Adrenal gland (tissue), 12 donors: ENCODE data around the gene CSF1R. TPM values are rescaled to one million over a fixed set of nuclear protein-coding genes. Genes with fewer than 3 reads are reported as not detected.

Source experiments
- DNase-seq, 7 donors: peaks; one replicate each; pipeline ENCODE4 v3.0.0-alpha.2; 2019 to 2020
- H3K27ac ChIP-seq, 5 donors: fragments of 200-600 bp; sonication (generic) in 4 of 5; 1 replicate in 3 of 5; 2 replicates in 2 of 5; pipeline versions ENCODE4 v1.5.1 to v1.8.0; 2016 to 2020; ENCODE audit warnings: mild to moderate bottlenecking in 1 of 5
- H3K27me3 ChIP-seq: fragments of 200-600 bp; 2 replicates; pipeline ENCODE4 v1.8.0; 2021
- H3K36me3 ChIP-seq, 2 donors: fragments of 200-600 bp; replicated peaks in 1 of 2; 1 replicate in 1 of 2; 2 replicates in 1 of 2; pipeline versions ENCODE4 v1.5.1 to v1.8.0; 2018 to 2022
- H3K4me1 ChIP-seq, 2 donors: fragments of 200-600 bp; replicated peaks in 1 of 2; 1 replicate in 1 of 2; 2 replicates in 1 of 2; pipeline versions ENCODE4 v1.5.1 to v1.8.0; 2018 to 2021
- H3K4me3 ChIP-seq, 4 donors: fragments of 200-600 bp; sonication (generic) in 3 of 4; one replicate each; pipeline ENCODE4 v1.5.1; 2016 to 2018
- H3K9me3 ChIP-seq, 3 donors: fragments of 200-600 bp; sonication (generic) in 1 of 3; replicated peaks in 1 of 3; 1 replicate in 2 of 3; 2 replicates in 1 of 3; pipeline versions ENCODE4 v1.5.1 to v1.8.0; 2016 to 2021
- CTCF ChIP-seq, 6 experiments: fragments of 450-650 bp in 4 of 6; fragments of 200-600 bp in 2 of 6; sonication (generic) in 1 of 6; IDR thresholded peaks; 1 replicate in 5 of 6; 2 replicates in 1 of 6; pipeline versions ENCODE4 v1.5.1 to v1.8.0; 2016 to 2021; ENCODE audit warnings: antibody characterized with exemption in 6 of 6, mild to moderate bottlenecking in 2 of 6, moderate library complexity in 1 of 6
- POLR2A ChIP-seq, 2 donors: fragments of 450-650 bp; IDR thresholded peaks; one replicate each; pipeline ENCODE4 v1.6.1; 2017; ENCODE audit warnings: antibody characterized with exemption in 2 of 2, mild to moderate bottlenecking in 2 of 2, moderate library complexity in 1 of 2
- WGBS, 4 donors: extraction: QIAGEN DNeasy Blood & Tissue Kit in 2 of 4; methylation state at CpG; one replicate each; pipeline versions ENCODE4 v1.1.5 to v1.1.7; 2013 to 2017; 5-methylcytosine and 5-hydroxymethylcytosine counted together
- intact Hi-C, 2 donors: fragments of 100-400 bp; cut with DNase I; formaldehyde crosslinking; loops; one replicate each; pipeline versions ENCODE4 v1.14.1 to v1.15.0; 2022 to 2023
- polyA plus RNA-seq, 3 donors: library from polyadenylated mRNA; stranded (reverse); fragments of 200-250 nt in 2 of 3; fragments of 350-450 nt in 1 of 3; fragmentation: Illumina TruSeq in 1 of 3; extraction: RNeasy Lipid Tissue Mini Kit (QIAGEN cat#74804) in 1 of 3; gene quantifications; one replicate each; pipeline ENCODE4 v1.2.3, GENCODE V29; 2013 to 2014
- total RNA-seq, 9 donors: library from RNA; depleted of rRNA in 4 of 9; stranded (reverse); fragments of >200 nt in 4 of 9; fragments of 120-200 nt in 1 of 9; fragmentation: NEBNext Ultra II Directional in 1 of 9; extraction: Animal tissue kit (Norgen Biotek cat#: 25700) in 1 of 9; gene quantifications; one replicate each; pipeline versions ENCODE4 v1.1.0 to v1.2.4, GENCODE V29; 2013 to 2023
- donor health status: healthy with polysubstance abuse.
- donor health status: Bipolar disorder and iron deficiency.
- donor health status: DM: yes; HTN: yes; CAD: no.
- donor health status: DM: no; HTN: no; CAD: no.
- donor health status: DM: no; HTN: no; CAD: no.
- donor health status: DM: yes; HTN: yes; CAD: no.

The CSF1R gene
- total and polyA plus RNA-seq, 12 donors: 4.6 to 165 (median 72.4) TPM

DNA sequence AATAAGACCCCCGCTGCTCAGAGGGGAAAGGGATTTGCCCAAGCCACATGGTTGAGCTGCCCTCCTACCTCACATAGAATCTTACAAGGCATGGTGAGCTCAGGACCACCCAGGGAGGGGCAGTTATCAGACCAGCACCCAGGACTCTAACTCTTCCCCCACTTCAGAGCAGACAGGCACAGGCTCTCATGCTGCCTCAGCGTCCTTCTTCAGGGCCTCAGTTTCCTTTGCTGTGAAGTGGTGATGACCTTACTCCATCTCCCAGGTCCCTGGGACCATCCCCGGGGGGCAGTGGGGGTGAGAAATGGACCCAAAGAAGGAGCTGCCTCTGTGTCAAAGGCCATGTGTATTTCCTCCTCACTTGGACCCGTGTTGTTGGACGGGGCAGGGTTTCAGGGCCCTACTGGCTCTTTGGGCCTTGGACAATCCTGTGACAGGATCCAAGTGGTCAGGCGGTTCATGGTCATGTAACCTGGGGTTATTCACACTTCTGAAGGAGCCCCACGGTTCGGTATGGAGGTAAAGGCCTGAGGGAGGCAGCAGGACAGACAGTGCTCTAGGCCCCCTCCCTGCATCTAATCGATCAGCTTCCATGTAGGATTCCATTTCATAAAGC is 31.7 kb upstream of the CSF1R start:
- no peak overlapping the region for H3K27ac ChIP-seq
- H3K4me1 ChIP-seq: peaks cover 0 to 5% of the 10 kb centered on the region in 2 donors
- peak in 6 of 7 donors; percentile 5 to 44 (median 10) for DNase-seq
- intact Hi-C loops: no loop called here
- TF ChIP-seq CTCF (IDR thresholded peaks at IDR 0.05): no peak
- H3K9me3 ChIP-seq: no peaks in the 10 kb centered on the region
- 75 to 89% (median 82%) methylated on average over 8 to 9 of the region's 9 CpGs for WGBS, 4 donors
- no peak overlapping the region for H3K4me3 ChIP-seq
- H3K27me3 ChIP-seq: no peaks in the 10 kb centered on the region
- H3K36me3 ChIP-seq: peaks cover 0 to 3% of the 10 kb centered on the region in 2 donors

GRCh38 chr5:150116667-150117400 is 30.5 kb upstream of the CSF1R start:
- Histone ChIP-seq H3K4me3 (no peak overlapping the region), H3K36me3 (no peaks in the 10 kb centered on the region), H3K27ac (no peak overlapping the region), H3K4me1 (peaks cover 0 to 15% of the 10 kb centered on the region in 2 donors), H3K27me3 (no peaks in the 10 kb centered on the region), H3K9me3 (no peaks in the 10 kb centered on the region)
- peak in 6 of 7 donors; percentile 4 to 48 (median 14) for DNase-seq
- no peak for TF ChIP-seq CTCF (IDR thresholded peaks at IDR 0.05)
- TF ChIP-seq POLR2A (IDR thresholded peaks at IDR 0.05): no peak
- intact Hi-C loops: no loop called here
- 87 to 94% (median 89%) methylated on average over 5 to 10 of the region's 10 CpGs for WGBS, 4 donors

GRCh38 chr5:150114773-150115408 is 28.5 kb upstream of the CSF1R start:
- peak in 4 of 7 donors; percentile 7 to 44 (median 10) for DNase-seq
- intact Hi-C loops: no loop called here
- Histone ChIP-seq H3K36me3 (no peaks in the 10 kb centered on the region), H3K27me3 (no peaks in the 10 kb centered on the region), H3K4me1 (peaks cover 0 to 15% of the 10 kb centered on the region in 2 donors), H3K4me3 (no peak overlapping the region), H3K9me3 (no peaks in the 10 kb centered on the region), H3K27ac (no peak overlapping the region)
- 74 to 83% (median 77%) methylated on average over 8 of the region's 8 CpGs for WGBS, 4 donors
- TF ChIP-seq CTCF (IDR thresholded peaks at IDR 0.05) (no peak), POLR2A (IDR thresholded peaks at IDR 0.05) (no peak)

- no peak overlapping the region for H3K4me3 ChIP-seq
- peaks cover 0 to 15% of the 10 kb centered on the region in 2 donors for H3K4me1 ChIP-seq
- intact Hi-C loops: no loop called here
- DNase-seq: peak in 2 of 7 donors; percentile 12 to 42
- H3K27me3 ChIP-seq: no peaks in the 10 kb centered on the region
- H3K36me3 ChIP-seq: no peaks in the 10 kb centered on the region
- WGBS, 4 donors: 84 to 93% (median 91%) methylated on average over 11 to 12 of the region's 12 CpGs
- peak overlapping the region in 1 of 5 donors; percentile 6 for H3K27ac ChIP-seq
- TF ChIP-seq CTCF (IDR thresholded peaks at IDR 0.05) (no peak), POLR2A (IDR thresholded peaks at IDR 0.05) (no peak)
- no peaks in the 10 kb centered on the region for H3K9me3 ChIP-seq
Observed at GRCh38 chr5:150114102-150114641, 27.8 kb upstream of the CSF1R start.
